Stimulated activated CD4-positive, alpha-beta T cell treated with anti-CD3 and anti-CD28 coated beads, Interleukin-2, amount 100 ng/mL, for 48 hours (primary cell): ENCODE measurements around the gene RTCB.
A peak's percentile ranks its signal among the peaks of the same experiment; 100 is the strongest.

Experiments used
- DNase-seq, 2 donors: peaks; one replicate each; pipeline ENCODE4 v3.0.0-alpha.2; 2020

The RTCB gene

DNA sequence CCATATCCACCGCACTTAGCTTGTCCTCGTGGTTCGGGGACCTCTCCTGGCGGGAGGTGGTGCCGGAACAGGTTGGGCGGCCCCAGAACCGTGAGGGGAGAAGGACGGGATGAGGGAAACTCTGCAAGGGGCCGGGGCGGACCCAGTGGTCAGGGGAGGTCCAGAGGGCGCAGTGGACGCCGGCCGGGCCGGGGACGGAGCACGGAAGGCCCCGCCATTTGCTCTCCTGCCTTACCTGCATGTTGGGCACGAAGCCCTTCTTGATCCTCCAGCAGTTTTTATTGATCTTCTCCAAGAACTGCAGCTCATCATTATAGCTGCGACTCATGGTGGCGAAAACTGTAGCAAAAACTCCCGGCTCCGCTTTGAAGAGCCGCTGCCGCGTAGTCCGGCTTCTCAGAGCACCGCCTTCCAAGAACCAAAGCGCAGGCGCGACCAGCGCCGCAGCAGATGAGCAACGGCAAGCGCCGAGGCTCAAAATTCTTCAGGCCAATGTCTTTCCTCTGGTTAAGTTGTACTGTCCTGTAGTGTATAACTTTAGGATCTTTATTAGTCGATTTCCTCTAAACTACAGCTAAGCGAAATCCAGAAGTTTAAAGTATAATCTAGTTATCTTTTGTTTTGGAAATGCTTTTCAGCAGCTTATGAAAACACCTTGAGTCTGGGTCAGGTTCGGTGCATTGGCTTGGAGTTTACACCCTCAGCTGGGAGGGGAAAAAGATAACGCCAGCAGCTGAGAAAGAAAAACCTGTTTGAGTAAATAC lies at the start of gene RTCB:
Gene RTCB, minus strand, starts transcription at position 419 of the 764 bp plus-strand sequence. Its CDS starts 91 bp downstream, at position 328.
- peak; percentile 89 to 97 for DNase-seq

DNA sequence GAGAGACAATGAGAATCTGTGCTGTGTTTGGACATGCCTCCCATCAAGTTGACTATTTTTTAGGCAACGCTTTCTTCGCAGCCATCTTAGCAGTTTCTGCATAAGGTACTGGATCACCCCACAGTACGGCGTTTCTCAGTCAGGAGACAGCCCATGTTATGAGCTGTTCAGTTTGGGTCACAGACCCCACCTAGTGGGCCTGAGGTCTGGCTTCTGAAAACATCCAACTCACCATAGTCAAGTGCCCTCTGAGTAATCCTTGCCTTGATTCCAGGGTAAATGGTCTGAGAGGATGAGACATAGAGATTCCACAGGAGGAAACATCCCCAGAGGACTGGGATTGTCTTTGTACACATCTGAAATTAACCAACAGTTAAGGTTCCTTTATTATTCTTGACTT lies 45.0 kb upstream of the RTCB start:
- no peak for DNase-seq

DNA sequence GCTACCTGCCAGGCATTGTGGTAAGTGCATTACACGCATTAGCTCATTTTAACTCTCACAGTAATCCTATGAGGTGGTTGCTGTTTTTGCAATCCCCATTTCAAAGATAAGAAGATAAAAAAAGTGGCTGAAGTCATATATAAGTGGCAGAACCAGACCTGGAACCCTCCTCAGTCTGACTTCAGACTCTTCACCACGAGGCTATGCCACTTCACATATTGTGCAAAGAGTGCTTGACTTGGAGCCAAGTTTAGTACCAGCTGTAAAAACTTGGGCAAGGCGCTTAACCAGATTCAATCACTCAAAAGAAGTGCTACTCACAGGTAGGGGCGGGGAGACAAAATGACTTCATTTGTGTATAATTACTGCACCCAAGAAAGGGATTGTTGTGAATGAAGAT lies 36.9 kb upstream of the RTCB start:
- no peak for DNase-seq

DNA sequence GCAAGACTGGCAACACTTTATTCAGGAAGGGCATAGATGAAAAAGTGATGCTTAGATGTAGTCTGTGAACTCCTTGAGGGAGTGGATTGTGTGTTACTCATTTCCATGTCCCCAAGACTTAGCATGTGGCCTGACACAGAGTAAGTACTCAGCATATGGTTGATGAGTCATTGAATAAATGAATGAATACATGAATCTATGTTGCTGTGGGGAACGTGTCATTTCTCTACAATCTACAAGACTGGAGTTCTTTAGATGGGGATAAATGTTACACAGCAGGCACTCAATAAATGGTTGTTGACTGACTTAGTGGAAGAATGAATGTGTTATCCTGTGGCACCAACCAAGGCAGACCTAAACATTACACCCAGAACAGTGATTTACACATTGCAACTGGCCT lies 34.3 kb upstream of the RTCB start:
- DNase-seq, result no peak

DNA sequence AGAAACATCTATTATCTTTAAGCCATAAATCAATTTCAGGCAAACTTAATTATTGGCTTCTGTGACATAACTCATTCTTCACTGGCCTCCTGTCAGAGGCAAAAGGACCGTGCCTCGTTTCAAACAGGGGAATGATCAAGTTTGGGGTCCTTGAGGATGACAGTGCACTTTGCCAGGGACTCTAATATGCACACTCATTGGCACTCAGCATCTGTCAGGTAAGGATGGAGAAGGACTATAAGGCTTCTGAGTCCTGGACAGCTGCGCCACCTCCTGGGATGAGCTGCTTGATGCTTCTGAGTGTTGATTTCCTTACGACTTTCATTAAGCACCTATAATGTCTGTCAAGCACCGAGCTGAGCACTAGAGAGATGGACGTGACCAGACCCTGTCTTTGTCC lies 32.0 kb upstream of the RTCB start:
- DNase-seq, result no peak

DNA sequence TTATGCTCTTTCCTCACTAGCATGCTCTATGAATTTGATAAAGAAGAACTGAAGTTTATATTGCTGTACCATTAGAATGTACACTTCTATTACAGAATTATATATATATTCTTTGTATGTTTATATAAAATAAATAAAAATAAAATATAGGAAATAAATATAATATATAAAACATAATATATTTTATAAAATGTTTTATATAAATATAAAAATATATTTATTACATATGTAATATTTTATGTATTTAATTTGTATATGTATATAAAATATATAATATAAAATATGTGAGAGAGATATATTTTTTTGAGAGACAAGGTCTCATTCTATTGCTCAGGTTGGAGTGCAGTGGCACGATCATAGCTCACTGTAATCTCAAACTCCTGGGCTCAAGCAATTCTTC lies 18.3 kb upstream of the RTCB start:
- DNase-seq, result no peak

DNA sequence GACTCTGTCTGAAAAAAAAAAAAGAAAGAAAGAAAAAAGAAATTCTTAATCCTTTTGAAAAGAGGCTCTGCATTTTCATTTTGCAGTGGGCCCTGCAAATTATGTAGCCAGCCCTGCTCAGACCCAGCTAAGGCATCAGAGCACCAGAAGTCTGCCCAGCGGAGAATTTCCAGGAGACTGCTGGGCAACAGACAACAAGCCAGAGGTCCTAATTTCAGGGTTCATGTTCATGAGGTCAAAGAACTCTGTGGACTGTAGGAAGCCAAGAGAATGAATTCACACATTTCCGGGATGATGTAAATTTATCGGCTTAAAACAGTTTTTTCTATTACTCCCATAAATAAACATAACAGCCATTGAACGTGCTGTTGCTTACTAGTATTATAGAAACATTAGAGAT lies 14.8 kb upstream of the RTCB start:
- DNase-seq, result no peak

DNA sequence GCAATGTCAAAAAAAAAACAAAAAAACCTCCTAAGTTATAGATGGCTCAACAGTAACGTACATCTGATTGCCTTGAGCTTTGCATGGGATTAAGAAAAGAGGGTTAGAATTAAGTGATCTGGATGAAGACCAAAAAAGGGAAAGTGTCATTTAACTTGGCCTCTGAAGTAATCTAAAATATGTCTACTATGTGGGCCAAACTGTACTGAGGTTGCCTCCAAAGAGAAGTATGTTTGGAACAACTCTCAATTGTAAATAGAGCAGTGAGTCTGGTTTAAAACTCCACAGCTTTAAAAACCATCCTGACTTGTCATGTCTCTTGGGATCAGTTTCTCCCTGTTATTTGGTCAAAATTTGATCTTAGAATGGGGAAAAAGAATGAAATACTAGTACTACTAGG lies 11.6 kb upstream of the RTCB start:
- no peak for DNase-seq

DNA sequence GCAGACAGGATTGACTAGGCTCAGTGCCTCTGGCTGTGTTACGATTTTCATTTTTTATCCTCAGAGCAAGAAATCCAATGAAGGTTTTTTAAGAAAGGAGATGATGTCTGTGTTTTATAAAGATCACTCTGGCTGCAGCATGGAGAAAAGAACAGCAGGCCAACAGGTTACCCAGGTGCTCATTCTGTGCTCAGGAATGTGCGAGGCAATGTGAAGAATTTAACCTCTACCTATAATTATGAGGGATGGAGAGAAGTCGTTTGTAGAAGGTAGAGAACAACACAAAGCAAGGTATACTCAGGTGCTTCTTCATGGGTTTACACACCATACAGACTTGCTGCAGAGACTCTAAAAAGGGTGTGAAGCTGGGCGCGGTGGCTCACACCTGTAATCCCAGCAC lies 10.0 kb upstream of the RTCB start:
- no peak for DNase-seq

DNA sequence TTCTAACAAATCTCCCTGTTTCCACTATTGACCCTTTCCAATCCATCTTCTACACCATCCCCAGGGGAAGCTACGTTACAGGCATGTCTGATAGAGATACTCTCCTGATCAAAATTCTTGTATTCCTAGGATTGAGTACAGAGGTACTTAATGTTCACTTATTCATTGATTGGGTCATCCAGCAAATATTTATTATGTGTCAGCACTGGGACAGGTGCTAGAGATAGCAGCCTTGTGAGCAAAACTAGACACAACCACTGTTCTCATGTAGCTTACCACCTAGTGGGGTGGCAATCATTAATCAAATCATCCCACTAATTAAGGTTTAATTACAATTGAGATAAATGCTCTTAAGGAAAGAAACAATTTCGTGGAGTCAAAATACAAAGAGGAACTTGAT lies 9.4 kb upstream of the RTCB start:
- no peak for DNase-seq

DNA sequence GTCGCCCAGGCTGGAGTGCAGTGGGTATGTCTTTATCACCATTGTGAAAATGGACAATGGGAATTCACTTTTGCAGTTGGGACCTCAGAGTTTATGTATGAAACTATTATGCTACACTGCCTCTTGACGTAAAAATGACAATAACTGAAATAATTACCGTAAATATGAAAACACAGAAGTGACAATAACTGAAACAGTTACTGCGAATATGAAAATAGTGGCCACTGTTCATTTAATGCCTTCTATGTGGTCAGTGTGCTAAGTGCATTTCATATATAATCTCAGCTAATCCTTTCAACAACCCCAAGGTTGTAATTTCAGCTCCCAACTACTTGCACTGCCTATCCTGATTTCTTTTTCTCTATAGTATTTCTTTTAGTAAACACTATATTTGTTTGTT lies 5.9 kb upstream of the RTCB start:
- DNase-seq, result no peak

DNA sequence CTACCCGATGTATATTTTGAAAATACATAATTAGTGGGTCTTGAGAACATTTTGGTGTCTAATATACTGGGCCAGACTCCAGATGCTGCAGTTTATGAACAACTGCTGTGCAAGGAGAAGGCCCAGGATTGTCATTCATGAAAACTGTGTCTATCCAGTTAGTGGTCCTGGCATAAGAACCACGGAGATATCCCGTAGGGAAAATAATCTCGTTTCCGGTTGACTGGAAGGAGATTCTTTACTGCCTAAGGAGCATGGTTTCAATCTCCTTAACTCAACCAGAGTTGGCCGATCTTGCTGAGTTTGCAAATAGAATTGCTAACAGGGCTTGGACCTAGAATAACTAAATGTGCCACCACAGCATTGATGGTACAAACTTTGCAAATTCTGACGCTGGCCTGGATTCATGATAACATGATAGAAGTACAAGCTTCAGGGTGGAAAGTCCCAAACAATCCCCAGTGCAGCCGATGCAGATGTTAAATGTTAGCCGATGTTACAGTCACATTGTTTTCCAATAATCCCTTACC lies 4.6 kb upstream of the RTCB start:
- no peak for DNase-seq

DNA sequence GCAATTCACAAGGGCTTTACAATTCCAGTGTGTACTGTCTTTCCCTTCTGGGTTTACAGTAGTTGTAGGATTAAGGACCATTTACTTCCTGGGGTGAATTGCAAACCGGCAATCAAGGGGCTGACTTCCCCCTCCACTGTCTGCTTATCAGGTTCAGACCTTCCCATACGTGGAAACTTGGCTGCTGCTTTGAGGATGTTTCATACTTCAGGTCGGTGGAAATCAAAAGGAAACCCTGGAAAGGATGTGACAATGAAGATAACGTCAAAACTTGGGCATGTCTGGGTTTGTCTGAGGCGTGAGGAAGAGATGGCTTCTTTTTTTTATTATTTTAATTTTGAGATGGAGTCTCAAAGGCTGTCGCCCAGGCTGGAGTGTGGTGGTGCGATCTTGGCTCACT lies 2.1 kb upstream of the RTCB start:
- DNase-seq, result no peak

DNA sequence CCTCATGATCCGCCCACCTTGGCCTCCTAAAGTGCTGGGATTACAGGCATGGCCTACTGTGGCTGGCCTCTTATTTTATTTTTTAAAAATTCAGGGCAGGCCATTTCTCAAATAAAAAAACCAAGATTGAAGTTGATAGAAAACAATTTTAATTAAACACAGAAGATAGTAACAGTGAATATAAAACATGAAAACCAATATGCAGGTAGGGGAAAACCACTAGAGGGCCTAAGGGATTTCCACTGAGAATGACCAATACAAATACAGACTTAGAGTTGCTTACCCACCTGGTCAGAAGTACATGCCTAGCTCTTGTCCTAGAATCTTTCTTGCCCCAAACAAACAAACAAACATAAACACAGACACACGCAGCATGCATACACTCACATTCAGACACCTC lies 1.7 kb upstream of the RTCB start:
- no peak for DNase-seq

DNA sequence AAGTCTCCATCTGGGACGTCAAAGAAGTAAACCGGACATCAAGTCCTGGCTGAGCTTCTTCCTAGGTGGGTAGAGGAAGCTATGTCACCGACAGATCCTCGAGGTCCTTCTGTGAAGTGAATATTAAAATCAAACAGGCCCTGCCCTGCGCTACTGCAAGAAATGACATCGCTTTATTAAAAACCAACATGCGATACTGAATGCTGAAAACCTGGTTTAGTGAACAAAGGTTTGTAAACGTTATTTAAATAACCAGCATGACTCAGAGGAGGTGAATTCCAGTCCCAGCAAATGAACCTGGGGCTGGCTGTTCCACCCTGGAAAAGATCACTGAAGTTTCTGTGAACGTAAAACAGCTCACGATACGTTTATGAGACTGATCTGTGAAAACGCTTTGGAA lies 645 bp downstream of the RTCB start:
- peak in 1 of 2 donors; percentile 5 for DNase-seq

DNA sequence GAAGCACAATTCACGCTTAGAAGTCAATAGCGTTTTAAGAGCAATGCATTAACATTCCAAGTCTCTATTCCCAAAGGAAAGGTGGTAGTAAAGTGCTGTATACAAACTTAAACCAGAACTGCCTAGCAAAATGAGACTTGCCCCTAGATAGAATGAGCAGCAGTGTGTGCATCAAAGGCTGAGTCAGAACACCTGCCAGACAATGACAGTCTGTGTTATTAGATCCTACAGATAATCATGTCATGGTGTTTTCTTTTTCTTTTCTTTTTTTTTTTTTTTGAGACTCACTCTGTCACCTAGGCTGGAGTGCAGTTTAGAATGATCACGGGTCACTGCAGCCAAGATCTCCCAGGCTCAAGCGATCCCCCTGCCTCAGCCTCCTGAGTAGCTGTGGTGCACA lies 1.6 kb downstream of the RTCB start:
- no peak for DNase-seq

DNA sequence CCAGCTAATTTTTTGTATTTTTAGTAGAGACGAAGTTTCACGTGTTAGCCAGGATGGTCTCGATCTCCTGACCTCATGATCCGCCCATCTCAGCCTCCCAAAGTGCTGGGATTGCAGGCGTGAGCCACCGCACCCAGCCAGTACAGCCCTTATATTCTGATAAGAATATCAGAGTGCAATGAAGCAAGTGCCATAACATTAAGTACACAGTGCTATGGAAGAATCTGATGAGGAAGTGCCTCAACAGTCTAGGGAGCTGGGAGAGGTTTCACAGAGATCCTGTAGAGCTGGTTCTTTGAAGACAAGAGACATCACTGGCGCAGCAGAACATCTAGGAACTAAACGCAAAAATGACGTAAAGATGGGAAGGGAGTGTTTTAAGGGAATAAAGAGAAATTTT lies 2.1 kb downstream of the RTCB start:
- DNase-seq, result no peak

DNA sequence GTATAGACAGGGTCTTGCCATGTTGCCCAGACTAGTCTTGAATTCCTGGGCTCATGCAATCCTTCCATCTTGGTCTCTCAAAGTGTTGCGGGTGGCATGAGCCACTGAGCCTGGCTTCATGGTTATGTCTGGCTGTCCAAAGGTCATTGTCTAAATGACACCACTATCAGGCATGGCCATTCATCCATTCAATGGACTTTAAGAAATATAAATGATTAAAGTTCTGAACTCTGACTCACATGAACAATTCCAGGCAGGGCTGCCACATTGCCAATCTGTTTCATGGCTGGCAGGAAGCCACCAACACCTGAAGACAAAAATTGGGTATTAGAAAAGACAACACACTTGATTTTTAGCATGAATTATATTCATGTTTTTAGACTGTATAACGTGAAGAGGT lies 4.1 kb downstream of the RTCB start:
- DNase-seq, result no peak

DNA sequence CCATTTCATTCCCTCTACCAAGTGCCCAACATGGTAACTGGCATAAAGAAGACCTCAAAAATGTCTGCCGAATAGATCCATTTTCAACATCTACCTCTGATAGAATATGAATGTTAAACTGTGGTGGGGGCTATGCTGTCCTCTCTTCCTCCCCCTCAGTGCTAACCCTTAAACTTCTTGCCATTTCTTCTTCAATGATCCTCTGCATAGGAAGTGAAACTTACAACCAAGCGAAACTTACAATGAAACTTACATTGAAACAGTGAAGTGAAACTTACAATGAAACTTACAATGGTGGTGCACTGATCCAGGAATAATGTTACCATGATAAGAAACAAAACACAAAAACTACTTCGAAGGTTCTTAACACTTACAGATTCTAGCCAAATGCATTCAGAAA lies 4.7 kb downstream of the RTCB start:
- DNase-seq, result no peak

DNA sequence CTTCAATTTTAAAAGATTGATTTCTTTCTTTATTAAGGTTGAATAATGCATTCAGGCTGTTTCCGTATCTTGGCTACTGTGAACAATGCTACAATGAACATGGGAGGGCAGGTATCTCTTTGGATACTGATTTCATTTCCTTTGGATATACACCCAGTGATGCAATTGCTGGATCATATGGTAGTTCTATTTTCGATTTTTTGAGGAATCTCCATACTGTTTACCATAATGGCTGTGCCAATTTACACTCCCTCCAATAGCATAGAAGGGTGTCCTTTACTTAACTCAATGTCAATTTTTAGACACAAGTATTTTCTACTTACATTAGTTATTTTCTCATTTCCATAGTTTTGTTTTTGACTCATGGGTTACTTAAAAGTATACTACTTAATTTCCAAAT lies 8.0 kb downstream of the RTCB start:
- DNase-seq, result no peak

DNA sequence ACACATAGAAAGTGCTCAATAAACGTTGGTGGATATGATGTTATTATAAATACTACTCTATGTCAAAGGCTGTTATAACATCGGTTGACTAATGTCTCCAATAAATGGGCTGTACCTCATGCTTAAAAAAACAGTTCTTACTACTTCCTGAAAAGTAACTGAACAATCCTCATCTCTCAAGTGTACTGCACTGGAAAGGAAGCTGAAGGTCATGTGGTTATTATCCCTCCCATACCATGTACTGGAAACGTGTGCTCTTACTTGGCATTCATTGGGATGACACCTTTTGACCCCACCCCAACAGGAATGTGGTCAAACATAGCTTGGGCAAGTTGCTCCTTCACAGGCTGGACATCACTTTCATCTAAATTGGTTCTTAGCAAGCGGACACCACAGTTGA lies 10.6 kb downstream of the RTCB start:
- DNase-seq, result no peak

DNA sequence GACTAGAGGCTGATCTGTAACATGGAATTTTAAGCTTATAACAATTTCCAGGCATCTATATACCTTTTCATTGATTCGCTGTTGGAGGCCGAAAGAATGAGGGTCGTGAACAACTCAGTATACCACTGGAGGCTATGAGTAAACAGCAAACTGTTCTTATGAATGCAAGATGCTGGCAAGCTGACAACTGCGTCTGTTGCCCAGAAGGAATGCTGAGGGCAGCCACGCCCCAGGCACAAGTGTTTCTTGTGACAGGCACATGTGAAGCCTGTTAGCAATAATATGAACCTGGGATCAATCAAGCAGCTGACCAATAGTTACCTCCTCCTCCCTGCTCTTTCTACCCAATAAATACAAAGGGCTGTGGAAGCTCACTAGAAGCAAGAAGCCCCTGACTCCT lies 15.3 kb downstream of the RTCB start:
- no peak for DNase-seq

DNA sequence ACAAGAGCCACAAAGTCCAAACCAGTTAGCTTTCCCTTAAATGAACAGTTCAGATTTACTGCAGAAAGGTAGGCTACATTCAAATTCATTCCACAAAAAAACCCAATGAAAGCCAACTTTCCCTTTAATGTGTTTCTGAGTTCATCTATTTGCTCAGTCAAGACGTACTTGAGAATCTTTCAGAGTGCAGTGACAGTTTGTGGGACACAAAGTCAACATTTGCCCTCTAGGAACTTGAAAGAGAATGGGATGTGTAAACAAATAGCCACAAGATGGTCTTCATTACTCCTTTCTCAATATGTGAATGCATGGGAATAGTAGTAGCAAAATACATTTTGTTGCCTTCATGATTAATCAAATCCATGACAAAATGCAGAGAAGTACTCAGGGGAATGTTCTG lies 15.8 kb downstream of the RTCB start:
- no peak for DNase-seq

DNA sequence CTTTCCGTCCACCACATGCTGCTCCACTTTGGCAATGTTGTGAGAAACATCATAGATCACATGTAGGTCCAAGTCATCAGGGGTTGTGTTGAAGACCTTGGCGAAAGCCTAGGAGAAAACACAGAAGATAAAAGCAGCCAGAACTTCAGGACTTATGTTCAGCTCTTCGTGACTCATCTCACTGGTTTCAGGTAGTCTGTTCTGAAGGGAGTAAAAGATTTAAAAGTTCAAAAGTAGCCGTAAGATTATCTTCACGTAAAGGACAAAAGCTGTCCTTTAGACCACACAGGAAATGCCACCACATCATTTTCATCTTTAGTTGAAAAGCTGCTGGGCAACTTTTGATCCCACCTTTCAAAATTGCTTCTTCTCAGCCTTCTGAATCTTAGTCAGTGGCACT lies 16.9 kb downstream of the RTCB start:
- no peak for DNase-seq

DNA sequence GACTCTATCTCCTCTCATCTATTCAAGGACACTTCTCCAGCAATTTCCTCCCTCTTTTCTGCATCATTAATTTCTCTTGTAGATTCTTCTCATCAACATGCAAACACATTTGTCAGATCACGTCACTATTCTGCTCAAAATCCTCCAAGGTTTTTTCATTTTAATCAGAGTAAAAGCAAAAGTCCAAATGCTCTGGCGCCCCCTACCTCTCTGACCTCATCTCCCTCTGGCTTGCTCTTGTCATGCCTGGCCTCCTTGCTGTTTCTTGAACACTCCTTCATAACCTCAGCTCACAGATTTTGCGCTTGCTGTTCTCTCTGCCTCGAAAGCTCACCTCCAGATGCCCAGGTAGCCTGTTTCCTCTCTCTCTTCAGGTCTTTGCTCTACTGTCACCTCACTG lies 22.4 kb downstream of the RTCB start:
- DNase-seq, result no peak
